Endothelial cell of umbilical vein (primary cell): ENCODE data around the gene GID4. TPM values are rescaled to one million over a fixed set of nuclear protein-coding genes. Genes with fewer than 3 reads are reported as not detected.

ENCODE experiments used
- BruUV-seq: library from RNA; stranded (reverse); fragments of 400-500 nt; replicated peaks from 2 replicates; lab custom pipeline; 2021; lab: Mats Ljungman, UMichigan
- CTCF ChIA-PET: fragments of 300-600, 350-600 bp; sonication (Branson Sonifier 250); formaldehyde crosslinking; loops from one replicate; lab custom pipeline; 2021; ENCODE audit warnings: antibody characterized with exemption, inconsistent platforms; lab: Charles Lee
- POLR2A ChIA-PET: fragments of 300-600, 350-600 bp; sonication (Branson Sonifier 250); formaldehyde crosslinking; loops from one replicate; lab custom pipeline; 2021; ENCODE audit warnings: antibody characterized with exemption, inconsistent platforms; lab: Charles Lee
- DNase-seq: peaks from one replicate; pipeline ENCODE4 v3.0.0-alpha.2; 2011; ENCODE audit warnings: low read depth, low spot score
- FAIRE-seq: peaks from 2 replicates; lab custom pipeline; 2011; peaks lifted over from hg19 to GRCh38; lab: Jason Lieb, UNC
- H2AFZ ChIP-seq: 2 replicates; pipeline ENCODE4 v1.6.0; 2012; ENCODE audit warnings: low read depth, low read length, control low read depth, inconsistent platforms
- H3K27ac ChIP-seq: 2 replicates; pipeline ENCODE4 v1.5.1; 2011; ENCODE audit warnings: low read depth, mild to moderate bottlenecking, control low read depth, low read length, moderate library complexity; ENCODE audit not compliant: insufficient read depth
- H3K27me3 ChIP-seq, 2 experiments: 2 replicates each; pipeline versions ENCODE4 v1.6.0 to v1.6.1; 2011; ENCODE audit warnings: low read length in 2 of 2, mixed read lengths in 1 of 2; ENCODE audit not compliant: control insufficient read depth in 2 of 2, insufficient read depth in 2 of 2
- H3K36me3 ChIP-seq, 2 experiments: 2 replicates in 1 of 2; 3 replicates in 1 of 2; pipeline ENCODE4 v1.5.1; 2011; ENCODE audit warnings: low read length in 2 of 2, mild to moderate bottlenecking in 1 of 2, moderate library complexity in 1 of 2; ENCODE audit not compliant: control insufficient read depth in 2 of 2, insufficient read depth in 2 of 2; ENCODE audit errors: extremely low read depth in 1 of 2
- H3K4me1 ChIP-seq: 3 replicates; pipeline ENCODE4 v1.5.1; 2011; ENCODE audit warnings: mild to moderate bottlenecking, low read length; ENCODE audit not compliant: control insufficient read depth, insufficient read depth; ENCODE audit errors: extremely low read depth
- H3K4me2 ChIP-seq: 2 replicates; pipeline ENCODE4 v1.6.1; 2011; ENCODE audit warnings: low read length, control low read depth, mixed read lengths; ENCODE audit not compliant: insufficient read depth
- H3K4me3 ChIP-seq, 3 experiments: fragments of 200-600 bp in 1 of 3; sonication (generic), shearing (Covaris generic) in 1 of 3; replicated peaks in 1 of 3; 2 replicates each; pipeline ENCODE4 v1.5.1; 2011 to 2016; ENCODE audit warnings: control low read depth in 3 of 3, low read length in 3 of 3, mild to moderate bottlenecking in 2 of 3, inconsistent platforms in 1 of 3, low read depth in 1 of 3, moderate library complexity in 1 of 3; ENCODE audit not compliant: insufficient read depth in 1 of 3
- H3K79me2 ChIP-seq: 2 replicates; pipeline ENCODE4 v1.6.0; 2012; ENCODE audit warnings: low read length, inconsistent platforms; ENCODE audit not compliant: control insufficient read depth, insufficient read depth
- H3K9ac ChIP-seq: replicated peaks from 2 replicates; pipeline ENCODE3; 2011; ENCODE audit warnings: low read length, control low read depth; ENCODE audit not compliant: insufficient read depth; ENCODE audit errors: extremely low read depth
- H3K9me1 ChIP-seq: replicated peaks from 3 replicates; pipeline ENCODE4 v1.6.0; 2011; ENCODE audit warnings: mild to moderate bottlenecking, low read length; ENCODE audit not compliant: control insufficient read depth, insufficient read depth; ENCODE audit errors: extremely low read depth
- H3K9me3 ChIP-seq: replicated peaks from 2 replicates; pipeline ENCODE4 v1.5.1; 2012; ENCODE audit warnings: low read length, inconsistent platforms; ENCODE audit not compliant: control insufficient read depth, insufficient read depth
- H4K20me1 ChIP-seq: replicated peaks from 2 replicates; pipeline ENCODE3; 2011; ENCODE audit warnings: mild to moderate bottlenecking, low read length; ENCODE audit not compliant: control insufficient read depth, insufficient read depth; ENCODE audit errors: extremely low read depth
- CTCF ChIP-seq, 2 donors: IDR thresholded peaks; 1 replicate in 1 of 2; 2 replicates in 1 of 2; pipeline ENCODE4 v1.5.1; 2011; ENCODE audit warnings: low read length in 2 of 2, mild to moderate bottlenecking in 2 of 2, moderate library complexity in 2 of 2, control low read depth in 1 of 2, inconsistent platforms in 1 of 2, low read depth in 1 of 2; ENCODE audit not compliant: insufficient read depth in 1 of 2; ENCODE audit errors: extremely low read depth in 1 of 2
- EZH2 ChIP-seq: IDR thresholded peaks from 2 replicates; pipeline ENCODE4 v1.6.1; 2012; ENCODE audit warnings: borderline replicate concordance, low read depth, mild to moderate bottlenecking, moderate library complexity, low read length, inconsistent platforms; ENCODE audit not compliant: severe bottlenecking
- FOS ChIP-seq: IDR thresholded peaks from 2 replicates; pipeline ENCODE4 v1.6.1; 2011; ENCODE audit warnings: mild to moderate bottlenecking, low read length, moderate library complexity, borderline replicate concordance; ENCODE audit not compliant: insufficient read depth
- GATA2 ChIP-seq: IDR thresholded peaks from 2 replicates; pipeline ENCODE4 v1.7.0; 2011; ENCODE audit warnings: low read depth, mild to moderate bottlenecking, moderate library complexity, mixed read lengths, low read length; ENCODE audit not compliant: insufficient read length, insufficient read depth
- JUN ChIP-seq: IDR thresholded peaks from 2 replicates; pipeline ENCODE4 v1.6.1; 2011; ENCODE audit warnings: borderline replicate concordance, low read depth; ENCODE audit not compliant: insufficient read length, insufficient read depth
- MAX ChIP-seq: IDR thresholded peaks from 2 replicates; pipeline ENCODE4 v1.6.1; 2011; ENCODE audit not compliant: insufficient read depth, insufficient read length
- MYC ChIP-seq: IDR thresholded peaks from one replicate; pipeline ENCODE4 v1.6.1; 2011; ENCODE audit warnings: mild to moderate bottlenecking, low read depth, low read length
- POLR2A ChIP-seq: IDR thresholded peaks from 2 replicates; pipeline ENCODE4 v1.6.1; 2012; ENCODE audit warnings: low read depth, mild to moderate bottlenecking, control low read depth, low read length
- POLR2AphosphoS5 ChIP-seq: IDR thresholded peaks from 2 replicates; pipeline ENCODE4 v1.6.1; 2012; ENCODE audit warnings: low read depth, mild to moderate bottlenecking, control low read depth, low read length, moderate library complexity; ENCODE audit not compliant: insufficient read depth
- dilution Hi-C: fragments of 300-500 bp; cut with MboI; formaldehyde crosslinking; loops from one replicate; pipeline ENCODE4 v1.15.0; 2019; ENCODE audit warnings: low sequenced_read_pairs; ENCODE audit not compliant: extremely low pct_ligation_motif_present
- intact Hi-C: fragments of 100-400 bp; cut with micrococcal nuclease; formaldehyde crosslinking; loops from one replicate; pipeline ENCODE4 v1.10.0; 2022
- polyA plus RNA-seq, 4 experiments: library from polyadenylated mRNA; depleted of rRNA in 3 of 4; stranded (reverse) in 3 of 4; unstranded in 1 of 4; fragments of >200 nt; gene quantifications; 2 replicates each; pipeline versions ENCODE4 v1.2.1 to v1.2.3, GENCODE V29; 2011 to 2012; ENCODE audit warnings: missing spikeins in 1 of 4
- total RNA-seq: library from RNA; stranded (reverse); gene quantifications from 2 replicates; pipeline ENCODE4 v1.2.3, GENCODE V29; 2021

GID4 gene
- total and polyA plus RNA-seq, 2 donors (not counting 3 experiments of a cell fraction or from before 2014, with no cell fraction given), result 6.4 to 11.3 TPM

GRCh38 chr17:18070861-18071340 lies 31.7 kb downstream of the GID4 start:
- Histone ChIP-seq H3K4me2 (no peak overlapping the region), H3K27me3 (peaks cover 4 to 8% of the 10 kb centered on the region in 2 experiments), H2AFZ (peak overlapping the region; percentile 28), H3K9me1 (no peaks in the 10 kb centered on the region), H4K20me1 (no peaks in the 10 kb centered on the region), H3K9ac (no peak overlapping the region), H3K27ac (no peak overlapping the region), H3K36me3 (no peaks in the 10 kb centered on the region), H3K9me3 (no peaks in the 10 kb centered on the region), H3K79me2 (no peaks in the 10 kb centered on the region), H3K4me1 (no peaks in the 10 kb centered on the region), H3K4me3 (no peak overlapping the region)
- TF ChIP-seq CTCF (IDR thresholded peaks at IDR 0.05; ENCODE audit: extremely low read depth in 1 of 2, insufficient read depth in 1 of 2, low read depth in 1 of 2, low read length in 2 of 2) (no peak), POLR2AphosphoS5 (no peak), EZH2 (no peak), MYC (no peak), POLR2A (no peak), JUN (no peak), GATA2 (no peak), FOS (no peak), MAX (no peak)
- ChIA-PET CTCF (interaction anchor here (0.8 to 1.1 kb wide), 2 partner anchors 12 to 37 kb away, joined by 3 read pairs; no protein-coding TSS in a partner anchor), POLR2A (no interaction called here)
- intact Hi-C loops (no loop called here), dilution Hi-C loops (no loop called here)
- DNase-seq (peak; percentile 8), FAIRE-seq (no peak)
- no TSS peak for BruUV-seq
